RPMI8226 (cell line): ENCODE data around the gene CD177.
"Not testable (repeated sequence)": the region's sequence is repeated elsewhere in the genome, so short reads cannot be mapped to it uniquely, and the experiment has no call there.

Experiments used
- DNase-seq: peaks from one replicate; pipeline ENCODE4 v3.0.0-alpha.2; 2015

Gene CD177, protein sequence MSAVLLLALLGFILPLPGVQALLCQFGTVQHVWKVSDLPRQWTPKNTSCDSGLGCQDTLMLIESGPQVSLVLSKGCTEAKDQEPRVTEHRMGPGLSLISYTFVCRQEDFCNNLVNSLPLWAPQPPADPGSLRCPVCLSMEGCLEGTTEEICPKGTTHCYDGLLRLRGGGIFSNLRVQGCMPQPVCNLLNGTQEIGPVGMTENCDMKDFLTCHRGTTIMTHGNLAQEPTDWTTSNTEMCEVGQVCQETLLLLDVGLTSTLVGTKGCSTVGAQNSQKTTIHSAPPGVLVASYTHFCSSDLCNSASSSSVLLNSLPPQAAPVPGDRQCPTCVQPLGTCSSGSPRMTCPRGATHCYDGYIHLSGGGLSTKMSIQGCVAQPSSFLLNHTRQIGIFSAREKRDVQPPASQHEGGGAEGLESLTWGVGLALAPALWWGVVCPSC

DNA sequence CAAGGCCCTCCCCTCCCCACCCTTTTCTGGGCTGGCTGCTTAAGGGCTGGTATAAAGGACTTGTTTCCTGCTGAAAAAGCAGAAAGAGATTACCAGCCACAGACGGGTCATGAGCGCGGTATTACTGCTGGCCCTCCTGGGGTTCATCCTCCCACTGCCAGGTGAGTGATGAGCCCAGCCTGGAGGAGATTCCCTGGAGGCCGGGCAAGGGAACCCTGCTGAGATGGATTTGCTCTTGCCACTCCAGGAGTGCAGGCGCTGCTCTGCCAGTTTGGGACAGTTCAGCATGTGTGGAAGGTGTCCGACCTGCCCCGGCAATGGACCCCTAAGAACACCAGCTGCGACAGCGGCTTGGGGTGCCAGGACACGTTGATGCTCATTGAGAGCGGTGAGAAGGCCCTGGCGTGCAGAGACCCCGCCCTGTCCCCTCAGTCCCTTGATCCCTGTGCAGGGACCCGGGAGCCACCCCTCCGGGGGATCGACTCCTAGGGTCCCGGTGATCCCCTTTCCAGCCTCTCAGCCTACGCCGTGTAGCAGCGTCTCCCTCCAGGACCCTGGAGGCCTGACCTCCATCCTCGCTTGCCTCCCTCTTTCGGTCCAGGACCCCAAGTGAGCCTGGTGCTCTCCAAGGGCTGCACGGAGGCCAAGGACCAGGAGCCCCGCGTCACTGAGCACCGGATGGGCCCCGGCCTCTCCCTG, at the start of gene CD177:
Gene CD177 (plus strand): TSS at position 81 of the 699 bp plus-strand sequence. CDS start 29 bp downstream, at position 110.
- DNase-seq: no peak

DNA sequence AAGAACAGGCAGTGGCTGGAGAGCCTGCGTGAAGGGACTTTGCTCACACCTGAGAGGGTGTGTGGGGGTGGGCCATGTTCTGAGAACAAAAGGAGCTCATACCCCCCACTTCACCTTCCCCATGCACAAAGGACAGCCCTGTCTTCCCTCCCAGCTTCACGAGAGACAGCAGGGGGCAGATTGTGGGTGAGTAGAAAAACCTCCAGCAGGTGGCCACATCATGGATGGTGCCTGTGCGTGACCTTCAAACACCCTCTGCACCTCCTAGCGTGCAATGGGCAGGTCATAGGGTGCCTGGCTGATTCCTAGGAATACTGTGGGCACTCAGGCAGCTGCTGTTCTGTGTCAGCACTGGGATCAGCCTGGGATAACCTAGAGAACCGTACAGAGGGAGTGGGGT, 47.8 kb upstream of the CD177 start:
- DNase-seq: no peak

DNA sequence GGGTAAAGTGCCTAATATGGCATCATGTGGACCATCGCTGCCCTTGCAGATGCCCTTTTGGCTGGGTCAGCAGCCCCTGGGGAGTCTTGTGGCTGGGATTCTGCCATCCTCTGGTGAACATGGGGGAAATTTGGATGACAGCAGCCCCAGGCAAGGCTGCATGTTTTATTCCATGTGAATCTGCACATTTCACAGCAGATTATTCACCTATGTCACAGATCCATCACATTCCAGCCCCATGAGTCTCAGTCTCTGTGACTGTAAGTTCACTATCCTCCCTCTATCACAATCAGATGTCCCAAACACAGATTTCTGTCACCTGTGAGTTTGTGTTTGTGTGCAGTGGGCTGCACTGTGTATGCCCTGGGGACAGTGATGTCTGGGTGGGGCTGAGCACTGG, 47.4 kb upstream of the CD177 start:
- no peak for DNase-seq

DNA sequence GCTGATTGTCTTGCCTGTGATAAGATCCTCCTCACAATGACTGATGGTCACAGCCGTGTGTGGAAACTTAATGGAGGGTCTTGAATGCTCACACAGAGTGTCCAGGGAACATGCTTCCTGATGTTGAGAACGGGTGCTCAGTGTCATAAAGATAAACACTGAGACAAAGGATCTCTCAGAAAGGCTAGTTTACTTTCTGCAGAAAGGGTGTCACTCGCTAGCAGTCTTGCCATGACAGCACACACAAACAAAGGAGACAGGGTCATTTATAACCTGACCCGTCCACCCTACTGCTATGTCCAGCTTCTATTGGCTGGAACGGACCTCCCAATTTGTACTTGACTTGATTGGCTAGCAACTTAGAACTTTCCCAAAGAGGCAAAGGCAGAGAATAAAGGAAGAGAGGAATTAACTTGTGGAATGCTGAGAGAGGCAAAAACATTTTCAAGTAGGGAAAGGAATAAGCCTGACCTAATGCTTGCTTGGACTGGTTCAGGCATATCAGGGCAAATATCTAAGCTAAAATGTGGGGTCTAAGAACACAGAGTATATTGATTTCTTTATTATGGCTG, 45.2 kb upstream of the CD177 start:
- DNase-seq: no peak

DNA sequence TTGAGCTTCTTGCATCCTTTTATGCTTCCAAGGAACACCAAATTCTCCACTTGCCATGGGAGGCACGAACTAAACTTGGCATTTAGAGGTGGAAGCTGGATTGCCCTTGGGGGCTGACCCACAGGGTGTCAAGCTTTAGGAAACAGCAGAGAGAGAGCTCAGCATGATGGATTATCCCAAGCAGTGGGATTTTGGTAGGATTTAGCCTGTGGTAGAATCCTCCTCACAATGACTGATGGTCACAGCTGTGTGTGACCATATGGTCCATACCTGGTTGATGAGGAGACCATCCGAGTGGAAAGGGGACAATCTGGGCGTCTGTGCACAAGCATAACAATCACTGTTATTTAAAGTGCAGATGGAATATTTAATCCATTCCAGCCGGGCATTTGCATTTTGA, 44.0 kb upstream of the CD177 start:
- no peak for DNase-seq

DNA sequence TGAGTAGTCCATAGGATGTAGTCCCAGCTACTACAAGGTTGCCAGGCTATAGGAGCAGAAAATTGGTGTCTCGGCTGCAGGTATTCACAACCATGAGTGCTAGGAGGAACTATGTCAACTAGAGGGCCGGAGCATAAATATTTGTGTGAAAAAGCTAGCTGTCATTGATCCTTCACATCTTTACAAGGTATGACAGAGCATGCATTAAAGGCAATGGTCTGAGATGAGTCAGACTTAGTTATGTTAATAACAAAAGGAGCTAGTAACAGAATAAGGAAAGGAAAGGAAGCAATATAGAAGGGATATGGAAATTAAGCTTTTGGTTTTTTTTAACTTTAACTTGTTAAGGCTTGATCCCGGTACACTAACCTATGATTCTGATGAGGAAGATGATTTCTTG, 43.3 kb upstream of the CD177 start:
- DNase-seq: no peak

DNA sequence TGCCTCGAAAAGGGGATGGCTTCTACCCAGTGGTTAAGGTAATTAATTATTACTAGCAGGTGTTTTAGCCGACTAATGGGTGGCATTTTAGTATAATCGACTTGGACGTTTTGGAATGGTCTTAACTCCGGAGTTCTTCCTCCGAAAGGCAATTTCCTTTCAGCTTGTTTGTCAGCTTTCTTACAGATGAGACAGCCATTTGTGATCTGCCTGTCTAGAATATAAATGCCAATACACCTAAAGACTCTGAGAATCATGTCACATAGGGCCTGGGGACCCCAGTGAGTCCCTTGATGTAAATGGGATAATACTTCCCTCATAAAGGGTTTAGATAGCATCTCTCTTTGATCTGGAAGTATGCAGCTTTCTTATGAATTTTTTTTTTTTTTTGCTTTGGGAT, 42.2 kb upstream of the CD177 start:
- no peak for DNase-seq

DNA sequence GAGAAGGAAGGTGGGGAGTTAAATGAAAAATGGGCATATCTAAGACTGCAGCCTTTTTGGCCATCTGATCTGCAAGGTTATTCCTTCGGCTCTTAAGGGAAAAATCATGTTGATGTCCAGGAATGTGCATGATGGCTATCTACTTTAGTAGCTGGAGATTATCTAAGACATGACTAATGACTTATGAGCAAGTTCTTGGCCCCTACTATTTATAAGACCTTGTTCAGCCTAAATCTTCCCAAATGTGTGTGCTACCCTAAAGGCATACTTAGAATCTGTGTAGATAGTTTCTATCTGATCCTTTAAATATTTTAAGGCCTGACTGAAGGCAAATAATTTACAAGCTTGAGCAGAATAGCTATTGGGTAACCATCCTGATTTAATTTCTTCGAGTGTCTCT, 41.8 kb upstream of the CD177 start:
- no peak for DNase-seq

DNA sequence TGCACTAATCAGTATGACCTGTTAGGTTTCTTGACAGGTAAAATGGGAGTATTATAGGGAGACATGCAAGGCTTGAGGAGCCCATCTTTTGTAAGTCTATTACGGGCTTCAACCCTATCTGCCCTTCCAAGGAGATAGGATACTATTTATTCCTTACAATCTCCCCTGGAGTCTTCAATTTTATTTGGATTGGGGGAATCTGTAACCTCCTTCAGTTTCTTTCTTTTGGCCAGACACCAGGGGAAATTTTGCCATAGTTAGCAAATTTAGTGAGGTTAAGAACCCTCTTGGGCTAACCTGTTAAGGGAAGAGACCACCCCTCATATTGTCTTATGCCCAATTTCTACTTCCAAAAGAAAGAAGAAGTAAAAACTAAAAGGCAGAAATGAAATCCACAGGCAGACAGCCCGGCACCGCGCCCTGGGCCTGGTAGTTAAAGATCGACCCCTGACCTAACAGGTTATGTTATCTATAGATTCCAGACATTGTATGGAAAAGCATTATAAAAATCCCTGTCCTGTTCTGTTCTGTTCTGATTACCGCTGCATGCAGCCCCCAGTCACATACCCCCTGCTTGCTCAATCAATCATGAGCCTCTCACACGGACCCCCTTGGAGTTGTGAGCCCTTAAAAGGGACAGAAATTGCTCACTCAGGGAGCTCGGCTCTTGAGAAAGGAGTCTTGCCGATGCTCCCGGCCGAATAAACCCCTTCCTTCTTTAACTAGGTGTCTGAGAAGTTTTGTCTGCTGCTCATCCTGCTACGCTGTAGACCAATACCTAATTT, 39.6 kb upstream of the CD177 start:
- DNase-seq: no peak

DNA sequence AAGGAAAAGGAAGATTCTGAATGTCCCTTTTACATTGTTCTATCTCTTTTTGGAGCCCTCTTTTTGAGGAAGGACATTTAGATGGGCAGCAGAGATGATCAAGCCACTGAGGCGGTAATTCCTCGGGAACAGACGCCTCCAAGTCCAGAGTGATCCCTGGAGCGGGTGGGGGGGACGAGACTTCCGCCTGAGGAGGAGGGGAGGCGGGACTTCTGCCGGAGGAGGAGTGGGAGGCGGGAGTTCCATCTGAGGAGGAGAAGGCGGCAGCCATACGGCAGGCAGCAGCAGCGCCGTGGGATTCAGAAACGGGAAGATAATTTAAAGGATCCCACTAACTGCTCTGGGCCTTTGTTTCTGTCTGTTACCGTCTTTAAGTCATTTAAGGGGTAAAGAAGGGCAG, 37.6 kb upstream of the CD177 start:
- DNase-seq: no peak

DNA sequence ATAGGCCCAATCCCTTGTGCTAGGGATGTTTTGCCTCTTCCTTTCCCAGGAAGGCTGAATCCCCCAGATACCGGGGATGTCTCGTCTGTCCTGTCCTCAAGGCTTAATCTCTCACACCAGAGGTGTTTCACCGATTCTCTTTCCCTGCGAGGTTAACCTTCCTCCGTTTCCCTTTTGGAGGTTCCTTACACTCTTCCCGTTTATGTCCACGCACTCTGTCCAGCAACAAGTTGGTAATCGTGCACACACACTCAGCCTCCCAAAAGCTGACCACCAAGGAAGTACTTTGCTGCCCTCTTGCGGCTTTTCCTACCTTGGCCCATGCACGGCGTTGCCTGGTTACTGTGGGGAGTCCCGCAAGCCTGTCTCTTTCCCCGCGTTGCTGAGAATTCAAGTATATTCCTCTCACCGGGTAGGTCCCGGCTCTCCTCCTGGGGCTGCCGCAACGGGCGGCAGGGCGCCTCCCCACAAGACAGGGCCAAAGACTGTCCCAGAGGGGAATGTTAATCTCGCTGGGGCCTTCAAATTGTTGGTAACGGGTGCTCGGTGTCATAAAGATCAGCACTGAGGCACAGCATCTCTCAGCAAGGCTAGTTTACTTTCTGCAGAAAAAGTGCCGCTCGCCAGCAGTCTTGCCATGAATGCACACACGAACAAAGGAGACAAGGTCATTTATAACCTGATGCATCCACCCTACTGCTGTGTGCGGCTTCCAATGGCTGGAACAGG, 36.7 kb upstream of the CD177 start:
- peak; percentile 62 for DNase-seq

DNA sequence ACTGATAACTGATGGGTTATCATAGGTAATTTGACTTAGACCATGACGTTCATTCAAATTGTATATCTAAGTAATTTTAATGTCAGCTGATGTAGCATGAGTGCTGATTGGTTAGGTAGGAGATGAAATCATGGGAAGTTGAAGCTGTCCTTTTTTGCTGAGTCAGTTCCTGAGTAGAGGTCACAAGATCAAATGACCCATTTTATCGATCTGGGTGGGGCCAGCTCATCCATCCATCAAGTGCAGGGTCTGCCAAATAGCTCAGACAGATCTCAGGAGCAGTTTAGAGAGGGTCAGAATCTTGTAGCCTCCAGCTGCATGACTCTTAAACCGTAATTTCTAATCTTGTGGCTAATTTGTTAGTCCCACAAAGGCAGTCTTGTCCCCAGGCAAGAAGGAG, 35.3 kb upstream of the CD177 start:
- no peak for DNase-seq

DNA sequence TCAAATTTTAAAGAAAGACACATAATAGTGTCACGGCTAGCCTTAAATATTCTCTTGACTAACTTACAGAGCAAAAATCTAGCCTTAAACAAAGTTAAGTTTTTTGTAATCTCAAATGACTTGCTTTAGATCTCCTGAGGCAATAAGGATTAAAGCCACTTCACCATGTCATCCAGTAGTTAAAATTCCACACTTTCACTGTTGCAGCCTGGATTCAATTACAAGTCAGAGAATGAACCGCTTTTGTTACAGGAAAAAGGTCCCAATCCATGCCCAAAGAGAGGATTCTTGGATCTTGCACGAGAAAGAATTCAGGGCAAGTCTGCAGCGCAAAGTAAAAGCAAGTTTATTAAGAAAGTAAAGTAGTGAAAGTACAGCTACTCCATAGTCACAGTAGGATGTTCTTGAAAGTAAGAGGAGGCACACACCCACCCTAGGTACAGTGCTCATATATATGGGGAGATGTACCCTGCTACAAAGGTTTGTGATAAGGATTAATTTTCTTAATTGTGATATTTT, 34.6 kb upstream of the CD177 start:
- no peak for DNase-seq

DNA sequence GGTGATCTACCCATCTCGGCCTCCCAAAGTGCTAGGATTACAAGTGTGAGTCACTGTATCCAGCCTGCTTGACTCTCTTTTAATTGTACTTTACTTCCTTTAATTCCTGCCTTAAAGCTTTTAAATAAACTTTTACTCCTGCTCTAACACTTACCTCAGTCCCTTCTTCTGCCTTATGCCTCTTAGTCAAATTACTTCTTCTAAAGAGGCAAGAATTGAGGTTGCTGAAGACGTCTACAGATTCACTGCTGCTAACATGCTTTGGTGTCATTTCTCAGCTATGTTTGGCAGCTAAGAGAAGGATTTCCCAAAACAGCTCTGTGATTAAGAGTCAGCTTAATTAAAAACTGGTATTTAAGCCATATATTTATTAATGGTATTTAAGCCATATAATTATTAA, 32.9 kb upstream of the CD177 start:
- no peak for DNase-seq

DNA sequence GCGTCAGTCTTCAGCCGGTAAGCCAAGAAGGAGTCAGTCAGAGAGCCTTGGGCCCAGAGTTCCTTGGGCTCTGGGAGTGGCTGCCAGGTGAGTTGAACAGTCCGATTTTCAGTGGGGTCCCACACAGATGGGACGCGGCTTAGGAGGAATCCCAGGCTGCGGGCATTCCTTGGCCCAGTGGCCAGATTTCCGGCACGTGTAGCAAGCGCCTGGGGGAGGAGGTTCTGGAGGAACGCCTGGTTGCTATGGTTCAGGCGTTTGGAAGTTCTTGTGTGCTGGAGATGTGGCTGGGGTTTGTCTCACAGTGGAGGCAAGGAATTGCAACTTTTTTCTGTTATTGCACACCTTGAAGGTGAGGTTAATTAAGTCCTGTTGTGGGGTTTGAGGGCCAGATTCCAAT, 26.7 kb upstream of the CD177 start:
- DNase-seq: not testable (repeated sequence)

DNA sequence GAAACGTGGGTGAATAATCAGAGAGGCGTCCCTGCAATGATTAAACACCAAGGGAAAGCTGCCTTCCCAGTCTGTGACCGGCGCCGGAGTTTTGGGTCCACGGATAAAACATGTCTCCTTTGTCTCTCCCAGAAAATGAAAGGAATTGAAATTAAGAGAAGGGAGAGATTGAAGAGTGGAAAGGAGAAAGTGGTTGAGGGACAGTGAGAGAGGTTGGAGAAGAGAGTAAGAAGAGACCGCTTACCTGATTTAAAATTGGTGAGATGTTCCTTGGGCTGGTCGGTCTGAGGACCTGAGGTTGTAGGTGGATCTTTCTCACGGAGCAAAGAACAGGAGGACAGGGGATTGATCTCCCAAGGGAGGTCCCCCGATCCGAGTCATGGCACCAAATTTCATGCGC, 24.9 kb upstream of the CD177 start:
- DNase-seq: not testable (repeated sequence)

DNA sequence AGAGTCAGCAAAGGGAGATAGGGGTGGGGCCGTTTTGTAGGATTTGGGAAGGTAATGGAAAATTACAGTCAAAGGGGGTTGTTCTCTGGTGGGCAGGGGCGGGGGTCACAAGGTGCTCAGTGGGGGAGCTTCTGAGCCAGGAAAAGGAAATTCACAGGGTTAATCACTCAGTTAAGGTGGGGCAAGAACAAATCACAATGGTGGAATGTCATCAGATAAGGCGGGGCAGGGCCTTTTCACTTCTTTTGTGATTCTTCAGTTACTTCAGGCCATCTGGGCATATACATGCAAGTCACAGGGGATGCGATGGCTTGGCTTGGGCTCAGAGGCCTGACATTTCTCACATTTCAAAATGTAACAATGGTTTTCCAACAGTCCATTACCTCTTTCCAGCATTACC, 24.4 kb upstream of the CD177 start:
- DNase-seq: not testable (repeated sequence)

DNA sequence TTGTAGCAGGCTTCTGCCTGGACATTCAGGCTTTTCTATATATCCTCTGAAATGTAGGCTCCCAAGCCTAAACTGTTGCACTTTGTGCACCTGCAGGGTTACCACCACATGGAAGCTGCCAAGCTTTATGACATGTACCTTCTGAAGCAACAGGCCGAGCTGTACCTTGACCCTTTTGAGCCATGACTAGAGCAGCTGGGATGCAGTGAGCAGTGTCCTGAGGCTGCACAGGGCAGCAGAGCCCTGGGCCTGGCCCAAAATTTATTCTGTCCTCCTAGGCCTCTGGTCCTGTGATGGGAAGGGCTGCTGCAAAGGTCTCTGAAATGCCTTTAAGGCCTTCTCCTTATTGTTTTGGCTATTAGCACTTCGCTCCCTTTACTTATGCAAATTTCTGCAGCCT, 23.5 kb upstream of the CD177 start:
- DNase-seq: no peak

DNA sequence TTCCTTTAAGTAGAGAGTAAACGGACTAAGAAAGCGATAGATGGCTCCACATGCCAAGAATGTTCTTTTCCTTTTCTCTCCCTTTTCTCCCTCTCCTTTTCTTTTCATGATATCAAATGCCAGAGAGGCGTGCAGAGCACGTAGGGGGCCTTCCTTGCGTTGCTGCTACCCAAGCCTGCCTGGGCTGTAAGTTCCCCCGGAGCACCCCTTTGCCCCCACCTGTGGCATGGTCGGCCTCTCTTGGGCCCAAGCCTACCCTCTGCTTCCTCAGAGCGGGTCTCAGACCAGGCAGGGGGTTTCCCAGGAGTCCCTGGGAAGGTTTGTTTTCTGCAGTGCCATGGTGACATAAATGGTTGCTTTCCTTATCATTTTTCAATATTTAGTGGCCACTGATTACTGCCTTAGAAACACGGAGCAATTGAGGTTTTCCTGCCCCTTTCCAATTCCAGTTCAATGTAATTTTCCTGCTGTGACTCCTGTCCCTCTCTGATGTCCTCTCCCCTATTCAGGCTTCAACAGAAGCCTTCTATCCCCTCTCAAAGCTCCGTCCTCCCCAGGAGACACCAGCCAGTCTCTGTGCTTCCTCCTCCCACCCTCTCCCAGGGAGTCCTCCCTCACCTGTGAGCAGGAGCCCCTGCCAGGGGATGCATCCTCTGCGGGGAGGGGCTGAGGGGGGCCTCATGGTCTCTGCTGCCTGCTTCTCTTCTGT, 22.6 kb upstream of the CD177 start:
- no peak for DNase-seq

DNA sequence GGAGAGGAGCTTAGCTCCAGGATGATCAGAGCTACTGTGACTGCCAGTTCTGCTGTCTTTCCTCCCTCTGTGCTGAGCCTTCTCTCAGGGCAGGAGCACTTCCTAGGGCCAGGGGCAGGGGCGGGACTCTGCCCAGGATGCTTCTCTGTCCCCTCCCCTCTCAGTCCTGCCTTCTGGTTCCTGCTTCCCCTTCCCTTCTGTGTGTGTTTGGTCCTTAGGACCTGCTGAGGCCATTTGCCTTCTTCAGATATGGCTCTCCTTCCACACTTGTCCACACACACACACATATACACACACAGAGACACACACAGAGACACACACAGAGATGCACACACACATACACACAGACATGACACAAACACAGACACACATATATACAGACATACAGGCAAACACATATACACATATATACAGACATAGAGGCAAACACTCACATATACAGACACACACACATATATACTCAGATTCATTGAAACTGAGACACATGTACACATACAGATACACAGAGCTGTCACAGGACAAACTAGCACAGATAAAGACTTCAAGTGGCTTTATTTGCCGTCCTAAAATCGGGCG, 22.0 kb upstream of the CD177 start:
- no peak for DNase-seq
